Measurements from ENCODE around the gene C19orf12. TPM values are rescaled to one million over a fixed set of nuclear protein-coding genes. Genes with fewer than 3 reads are reported as not detected.

Gene C19orf12
- total and polyA plus RNA-seq, 2 experiments from 2014 or later, result 11.4 to 17.2 TPM

DNA sequence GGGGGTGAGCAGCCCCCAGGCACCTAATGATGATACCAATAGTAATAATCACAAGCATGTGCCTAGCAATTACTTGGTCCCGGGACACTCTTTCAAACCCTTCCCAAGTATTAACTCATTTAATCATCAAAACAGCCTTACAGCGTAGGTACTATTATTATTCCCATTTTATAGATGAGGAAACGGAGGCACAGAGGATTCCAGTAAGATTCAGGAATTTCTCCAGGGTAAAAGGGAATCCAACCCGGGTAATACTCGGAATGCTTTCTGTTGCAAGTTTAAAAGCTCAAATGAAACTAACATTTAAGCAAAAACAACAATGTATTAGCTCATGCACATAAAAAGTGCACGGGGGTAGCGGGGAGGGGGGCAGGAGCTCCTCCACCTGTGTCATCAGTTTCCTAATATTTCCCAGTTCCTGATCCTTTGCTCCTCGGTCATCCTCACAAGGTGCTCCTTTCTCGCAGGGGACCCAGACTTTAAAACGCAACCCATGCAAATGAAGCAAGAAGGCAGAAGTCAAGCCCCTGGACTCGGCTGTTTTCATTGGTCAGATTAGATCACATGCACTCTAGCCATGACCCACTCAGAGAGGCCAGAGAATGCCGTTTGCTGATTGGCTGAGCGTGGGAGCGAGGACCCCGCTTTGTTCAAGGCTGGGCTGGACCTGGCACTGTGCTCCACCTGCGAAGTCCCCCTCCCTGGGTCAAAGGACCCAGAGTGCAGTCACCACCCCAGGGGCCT, 38.3 kb upstream of the C19orf12 start (continued):
- TF ChIP-seq, protein P1, sequence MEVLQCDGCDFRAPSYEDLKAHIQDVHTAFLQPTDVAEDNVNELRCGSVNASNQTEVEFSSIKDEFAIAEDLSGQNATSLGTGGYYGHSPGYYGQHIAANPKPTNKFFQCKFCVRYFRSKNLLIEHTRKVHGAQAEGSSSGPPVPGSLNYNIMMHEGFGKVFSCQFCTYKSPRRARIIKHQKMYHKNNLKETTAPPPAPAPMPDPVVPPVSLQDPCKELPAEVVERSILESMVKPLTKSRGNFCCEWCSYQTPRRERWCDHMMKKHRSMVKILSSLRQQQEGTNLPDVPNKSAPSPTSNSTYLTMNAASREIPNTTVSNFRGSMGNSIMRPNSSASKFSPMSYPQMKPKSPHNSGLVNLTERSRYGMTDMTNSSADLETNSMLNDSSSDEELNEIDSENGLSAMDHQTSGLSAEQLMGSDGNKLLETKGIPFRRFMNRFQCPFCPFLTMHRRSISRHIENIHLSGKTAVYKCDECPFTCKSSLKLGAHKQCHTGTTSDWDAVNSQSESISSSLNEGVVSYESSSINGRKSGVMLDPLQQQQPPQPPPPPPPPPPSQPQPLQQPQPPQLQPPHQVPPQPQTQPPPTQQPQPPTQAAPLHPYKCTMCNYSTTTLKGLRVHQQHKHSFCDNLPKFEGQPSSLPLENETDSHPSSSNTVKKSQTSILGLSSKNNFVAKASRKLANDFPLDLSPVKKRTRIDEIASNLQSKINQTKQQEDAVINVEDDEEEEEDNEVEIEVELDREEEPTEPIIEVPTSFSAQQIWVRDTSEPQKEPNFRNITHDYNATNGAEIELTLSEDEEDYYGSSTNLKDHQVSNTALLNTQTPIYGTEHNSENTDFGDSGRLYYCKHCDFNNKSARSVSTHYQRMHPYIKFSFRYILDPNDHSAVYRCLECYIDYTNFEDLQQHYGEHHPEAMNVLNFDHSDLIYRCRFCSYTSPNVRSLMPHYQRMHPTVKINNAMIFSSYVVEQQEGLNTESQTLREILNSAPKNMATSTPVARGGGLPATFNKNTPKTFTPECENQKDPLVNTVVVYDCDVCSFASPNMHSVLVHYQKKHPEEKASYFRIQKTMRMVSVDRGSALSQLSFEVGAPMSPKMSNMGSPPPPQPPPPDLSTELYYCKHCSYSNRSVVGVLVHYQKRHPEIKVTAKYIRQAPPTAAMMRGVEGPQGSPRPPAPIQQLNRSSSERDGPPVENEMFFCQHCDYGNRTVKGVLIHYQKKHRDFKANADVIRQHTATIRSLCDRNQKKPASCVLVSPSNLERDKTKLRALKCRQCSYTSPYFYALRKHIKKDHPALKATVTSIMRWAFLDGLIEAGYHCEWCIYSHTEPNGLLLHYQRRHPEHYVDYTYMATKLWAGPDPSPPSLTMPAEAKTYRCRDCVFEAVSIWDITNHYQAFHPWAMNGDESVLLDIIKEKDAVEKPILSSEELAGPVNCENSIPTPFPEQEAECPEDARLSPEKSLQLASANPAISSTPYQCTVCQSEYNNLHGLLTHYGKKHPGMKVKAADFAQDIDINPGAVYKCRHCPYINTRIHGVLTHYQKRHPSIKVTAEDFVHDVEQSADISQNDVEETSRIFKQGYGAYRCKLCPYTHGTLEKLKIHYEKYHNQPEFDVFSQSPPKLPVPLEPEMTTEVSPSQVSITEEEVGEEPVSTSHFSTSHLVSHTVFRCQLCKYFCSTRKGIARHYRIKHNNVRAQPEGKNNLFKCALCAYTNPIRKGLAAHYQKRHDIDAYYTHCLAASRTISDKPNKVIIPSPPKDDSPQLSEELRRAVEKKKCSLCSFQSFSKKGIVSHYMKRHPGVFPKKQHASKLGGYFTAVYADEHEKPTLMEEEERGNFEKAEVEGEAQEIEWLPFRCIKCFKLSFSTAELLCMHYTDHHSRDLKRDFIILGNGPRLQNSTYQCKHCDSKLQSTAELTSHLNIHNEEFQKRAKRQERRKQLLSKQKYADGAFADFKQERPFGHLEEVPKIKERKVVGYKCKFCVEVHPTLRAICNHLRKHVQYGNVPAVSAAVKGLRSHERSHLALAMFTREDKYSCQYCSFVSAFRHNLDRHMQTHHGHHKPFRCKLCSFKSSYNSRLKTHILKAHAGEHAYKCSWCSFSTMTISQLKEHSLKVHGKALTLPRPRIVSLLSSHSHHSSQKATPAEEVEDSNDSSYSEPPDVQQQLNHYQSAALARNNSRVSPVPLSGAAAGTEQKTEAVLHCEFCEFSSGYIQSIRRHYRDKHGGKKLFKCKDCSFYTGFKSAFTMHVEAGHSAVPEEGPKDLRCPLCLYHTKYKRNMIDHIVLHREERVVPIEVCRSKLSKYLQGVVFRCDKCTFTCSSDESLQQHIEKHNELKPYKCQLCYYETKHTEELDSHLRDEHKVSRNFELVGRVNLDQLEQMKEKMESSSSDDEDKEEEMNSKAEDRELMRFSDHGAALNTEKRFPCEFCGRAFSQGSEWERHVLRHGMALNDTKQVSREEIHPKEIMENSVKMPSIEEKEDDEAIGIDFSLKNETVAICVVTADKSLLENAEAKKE (CRISPR knock-in tag; IDR thresholded peaks at IDR 0.05), result no peak
- no peak for TF ChIP-seq ZNF114 (CRISPR knock-in tag; IDR thresholded peaks at IDR 0.05)

- H3K9me3 Mint-ChIP-seq, result peaks cover 2% of the 10 kb centered on the region; the same call in 1 of the 3 replicates
- H3K27me3 Mint-ChIP-seq (ENCODE audit: insufficient read depth, low read depth, poor library complexity), result no peaks in the 10 kb centered on the region
- Histone ChIP-seq H3F3A (replicated peaks; ENCODE audit: low read depth) (no peaks in the 10 kb centered on the region), H3K4me2 (no peak overlapping the region), H3K36me3 (ENCODE audit: insufficient read depth) (no peaks in the 10 kb centered on the region), H3K9me2 (ENCODE audit: insufficient read depth) (no peaks in the 10 kb centered on the region), H3K27me3 (ENCODE audit: insufficient read depth) (no peaks in the 10 kb centered on the region), H3K79me2 (replicated peaks; ENCODE audit: insufficient read depth) (no peaks in the 10 kb centered on the region), H3K27ac (ENCODE audit: low read depth) (no peak overlapping the region), H2AFZ (no peak overlapping the region), H3K4me1 (ENCODE audit: insufficient read depth) (no peaks in the 10 kb centered on the region), H4K20me1 (replicated peaks; ENCODE audit: insufficient read depth) (no peaks in the 10 kb centered on the region), H3K4me3 (no peak overlapping the region)
- H3K4me3 Mint-ChIP-seq, result no peak overlapping the region
- DNase-seq (ENCODE audit: low spot score), result no peak
- no peak overlapping the region for H3K27ac Mint-ChIP-seq
- H3K36me3 Mint-ChIP-seq (ENCODE audit: low read depth), result no peaks in the 10 kb centered on the region
- ATAC-seq, result no peak
- H3K4me1 Mint-ChIP-seq, result no peaks in the 10 kb centered on the region
- no peak for TF ChIP-seq STAT1 (IDR thresholded peaks at IDR 0.05; ENCODE audit: unreplicated experiment)
- no peak for TF ChIP-seq ZNF331 (CRISPR knock-in tag; IDR thresholded peaks at IDR 0.05; ENCODE audit: low read depth)
- no peak for TF ChIP-seq REST (IDR thresholded peaks at IDR 0.05; ENCODE audit: unreplicated experiment)
- TF ChIP-seq JUNB (IDR thresholded peaks at IDR 0.05; ENCODE audit: unreplicated experiment), result no peak
- no peak for TF ChIP-seq NANOG (IDR thresholded peaks at IDR 0.05; ENCODE audit: borderline replicate concordance)
- TF ChIP-seq EZH2phosphoT487 (IDR thresholded peaks at IDR 0.05; ENCODE audit: unreplicated experiment), result no peak
- no peak for TF ChIP-seq ZNF114 (CRISPR knock-in tag; IDR thresholded peaks at IDR 0.05)
- no peak for TF ChIP-seq CREB1 (CRISPR knock-in tag; IDR thresholded peaks at IDR 0.05; ENCODE audit: low read depth)
- TF ChIP-seq POLR2AphosphoS5 (IDR thresholded peaks at IDR 0.05; ENCODE audit: low read depth), result no peak
Measured at GRCh38 chr19:29752450-29753025, 37.5 kb upstream of the C19orf12 start.
